CD4-positive, alpha-beta T cell treated with Interferon gamma for 1 hour (primary cell): ENCODE results near the gene MT4.
A peak's percentile ranks its signal among the peaks of the same experiment; 100 is the strongest.
"Not testable (repeated sequence)": the region's sequence is repeated elsewhere in the genome, so short reads cannot be mapped to it uniquely, and the experiment has no call there.

ENCODE experiments used
- DNase-seq: peaks from one replicate; pipeline ENCODE4 v3.0.0-alpha.2; 2020

MT4 gene

GRCh38 chr16:56559109-56559508, 5.8 kb upstream of the MT4 start:
- no peak for DNase-seq

- DNase-seq: no peak
These were observed 4.4 kb upstream of the MT4 start for GRCh38 chr16:56560447-56560846.

DNA sequence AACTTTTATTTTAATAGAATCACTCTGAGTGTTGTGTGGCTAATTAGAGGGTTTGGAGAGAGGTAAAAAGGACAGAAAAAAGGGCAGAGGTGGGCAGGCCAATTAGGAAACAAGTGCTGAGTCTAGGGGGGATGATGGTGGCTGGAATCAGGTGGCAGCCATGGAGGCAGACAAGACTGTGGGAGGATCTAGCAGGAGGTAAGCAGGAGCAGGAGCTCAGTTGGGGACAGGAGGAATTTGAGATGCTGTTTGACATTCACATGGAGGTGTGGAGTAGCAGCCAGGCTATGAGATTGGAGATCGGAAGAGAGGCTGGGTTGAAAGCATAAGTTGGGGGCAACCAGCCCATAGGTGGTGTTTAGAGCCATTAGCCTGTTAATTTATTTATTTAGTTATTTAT, 3.7 kb upstream of the MT4 start:
- DNase-seq: no peak

DNA sequence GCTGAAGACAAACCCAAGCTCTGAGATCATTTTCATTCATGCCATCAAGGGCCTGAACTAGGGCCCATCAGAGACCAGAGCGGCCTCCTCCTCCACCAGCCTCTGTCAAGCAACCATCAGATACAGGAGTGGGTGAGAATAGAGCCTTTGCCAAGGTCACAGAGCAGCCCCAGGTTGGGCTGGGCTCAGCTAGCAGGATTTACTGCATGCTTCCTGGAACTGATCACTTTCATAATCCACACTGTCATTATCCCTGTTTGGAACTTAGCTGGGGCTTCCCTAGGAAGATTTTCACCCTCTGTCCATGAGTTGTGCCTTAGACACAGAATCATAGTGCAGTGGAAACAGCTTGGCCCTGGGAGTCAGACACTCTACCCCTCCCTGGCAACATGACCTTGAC, 5.1 kb downstream of the MT4 start:
- no peak for DNase-seq

DNA sequence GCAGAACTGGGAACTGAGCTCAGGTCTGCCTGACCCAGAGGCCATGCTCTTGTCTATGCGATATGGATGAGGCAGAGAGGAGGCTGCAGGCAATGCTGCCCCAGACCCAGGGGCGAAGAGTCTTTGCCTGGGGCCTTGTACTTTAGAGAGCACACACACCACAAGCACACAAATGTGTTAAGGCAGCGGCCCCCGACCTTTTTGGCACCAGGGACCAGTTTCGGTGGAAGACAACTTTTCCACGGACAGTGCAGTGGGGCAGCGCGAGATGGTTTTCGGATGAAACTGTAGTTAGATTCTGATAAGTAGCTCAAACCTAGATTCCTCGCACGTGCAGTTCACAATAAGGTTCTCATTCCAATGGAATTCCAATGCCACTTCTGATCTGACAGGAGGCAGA, 6.7 kb downstream of the MT4 start:
- no peak for DNase-seq

DNA sequence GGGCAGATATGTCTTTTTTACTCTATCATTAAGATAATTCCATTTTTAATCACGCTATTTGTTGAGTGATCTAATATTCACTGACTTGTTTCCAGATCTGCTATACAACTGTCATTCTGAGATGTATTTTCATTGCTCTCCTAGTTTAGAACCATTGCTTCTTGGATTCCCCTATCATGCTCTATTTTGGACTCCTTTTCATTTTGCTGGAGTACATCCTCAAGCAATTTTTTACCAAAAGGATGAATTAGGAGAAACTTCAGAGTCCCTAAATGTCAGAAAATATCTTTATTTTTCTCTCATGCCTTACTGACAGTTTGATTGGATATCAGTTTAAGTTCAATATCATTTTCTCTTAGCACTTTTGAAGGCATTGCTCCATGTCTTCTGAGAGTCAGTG, 9.8 kb downstream of the MT4 start:
- no peak for DNase-seq

DNA sequence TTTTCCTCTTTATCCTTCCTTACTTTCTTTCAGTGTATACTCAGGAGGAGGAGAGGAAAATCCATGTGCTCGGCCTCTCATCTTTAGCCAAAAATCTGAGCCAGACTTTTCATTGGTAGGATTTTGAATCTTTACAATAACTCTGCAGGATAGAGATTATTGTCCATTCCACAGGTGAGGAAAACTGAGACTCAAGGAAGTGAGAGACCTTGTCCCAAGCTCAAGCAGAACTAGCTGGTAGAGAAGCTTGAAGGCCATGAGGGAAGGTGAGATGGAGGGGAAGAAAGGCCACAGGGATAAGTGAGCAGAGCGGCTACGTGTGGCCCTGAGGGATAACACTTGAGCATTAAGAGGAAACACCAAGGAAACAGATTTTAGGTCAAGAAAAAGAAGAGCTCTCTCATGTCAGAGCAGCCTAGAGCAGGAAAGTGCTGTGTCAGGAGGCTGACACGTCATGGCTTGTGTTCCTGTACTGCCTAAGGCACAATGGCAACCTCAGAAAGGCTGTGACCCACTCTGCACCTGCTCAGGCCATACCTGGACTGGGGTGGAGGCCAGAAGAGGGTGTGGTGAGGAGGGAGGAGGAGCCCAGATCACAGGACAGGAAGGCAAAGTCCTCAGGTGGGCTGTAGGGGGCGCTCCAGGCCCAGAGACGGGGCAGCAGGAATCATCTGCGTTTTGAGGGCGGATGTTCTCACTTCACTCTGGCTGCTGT, 11.9 kb downstream of the MT4 start:
- DNase-seq: peak; percentile 82

DNA sequence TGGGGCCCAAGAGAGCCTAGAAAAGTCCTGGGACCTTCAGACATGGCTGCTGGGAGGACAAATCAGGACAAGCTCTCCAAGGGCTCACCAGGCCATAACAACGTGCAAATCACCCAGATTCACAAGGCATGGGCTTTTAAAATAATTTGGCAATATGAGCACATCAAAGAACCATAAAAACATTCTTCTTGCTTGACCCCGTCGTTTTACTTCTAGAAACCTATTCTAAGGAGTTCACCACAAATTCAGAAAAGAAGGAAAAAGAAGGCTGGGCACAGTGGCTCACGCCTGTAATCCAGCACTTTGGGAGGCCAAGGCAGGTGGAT, 12.4 kb downstream of the MT4 start:
- no peak for DNase-seq

- DNase-seq: no peak
These were observed 15.6 kb downstream of the MT4 start for GRCh38 chr16:56580391-56581048.

GRCh38 chr16:56582911-56583310, 18.0 kb downstream of the MT4 start:
- not testable (repeated sequence) for DNase-seq

DNA sequence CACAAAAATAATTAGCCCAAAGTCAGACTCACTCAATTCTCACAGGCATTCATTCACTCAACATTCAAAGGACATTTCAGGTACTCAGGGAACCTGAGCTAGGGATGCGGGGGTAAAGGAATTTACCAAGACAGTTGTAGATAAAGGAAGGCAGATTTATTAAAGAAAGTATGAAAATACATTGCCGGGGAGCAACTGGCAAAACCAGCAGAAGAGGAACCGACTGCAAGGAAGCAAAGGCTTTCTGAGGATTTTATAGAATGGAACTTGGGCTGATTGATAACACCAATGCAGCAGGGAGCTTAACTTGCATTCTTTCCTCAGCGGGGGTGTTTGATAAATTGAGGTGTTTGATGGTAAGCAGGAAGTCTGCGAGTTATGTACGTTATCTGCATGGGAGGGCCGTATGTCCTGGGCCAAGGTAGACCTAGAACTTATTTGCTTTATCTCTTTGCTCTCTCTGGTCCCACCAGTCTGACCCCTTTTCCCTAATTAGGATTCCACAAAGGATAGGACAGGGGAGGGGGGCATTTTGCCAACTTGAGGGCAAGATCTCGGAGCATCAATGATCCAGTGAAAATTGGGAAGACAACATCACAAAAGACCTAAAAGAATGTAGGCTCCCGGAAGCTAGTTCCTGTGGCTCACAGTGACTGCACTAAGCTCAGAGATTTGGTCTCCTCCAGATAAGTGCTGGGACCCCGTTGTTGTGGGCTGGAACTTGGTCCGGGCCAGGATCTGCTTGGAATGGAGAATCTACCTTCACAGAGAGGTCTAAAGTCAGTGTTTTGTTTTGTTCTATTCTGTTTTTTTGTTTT, 18.7 kb downstream of the MT4 start:
- no peak for DNase-seq

DNA sequence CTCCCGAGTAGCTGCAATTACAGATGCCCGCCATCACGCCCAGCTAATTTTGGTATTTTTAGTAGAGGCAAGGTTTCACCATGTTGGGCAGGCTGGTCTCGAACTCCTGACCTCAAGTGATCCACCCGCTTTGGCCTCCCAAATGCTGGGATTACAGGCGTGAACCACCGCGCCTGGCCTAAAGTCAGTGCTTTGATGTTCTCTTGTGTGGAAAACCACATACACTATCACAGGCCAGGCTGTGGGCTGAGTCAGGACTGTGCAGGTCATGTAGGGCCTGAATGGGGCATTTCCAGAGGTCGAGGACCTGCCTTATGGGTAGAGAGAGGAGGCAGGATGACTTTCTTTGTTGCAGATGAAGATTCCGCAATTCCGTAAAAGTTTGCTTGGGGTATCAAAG, 19.4 kb downstream of the MT4 start:
- DNase-seq: no peak

GRCh38 chr16:56588781-56589140, 23.9 kb downstream of the MT4 start:
- DNase-seq: no peak

GRCh38 chr16:56589141-56590039, 24.5 kb downstream of the MT4 start, which contains the start of gene MT3:
Gene MT3 (plus strand): TSS chr16:56589528. CDS start chr16:56589591, 63 bp downstream.
- DNase-seq: no peak

- DNase-seq: no peak
These were observed 26.6 kb downstream of the MT4 start for GRCh38 chr16:56591377-56592060.

GRCh38 chr16:56593573-56594291, 28.9 kb downstream of the MT4 start:
- DNase-seq: no peak

GRCh38 chr16:56594292-56594619, 29.4 kb downstream of the MT4 start:
- no peak for DNase-seq

DNA sequence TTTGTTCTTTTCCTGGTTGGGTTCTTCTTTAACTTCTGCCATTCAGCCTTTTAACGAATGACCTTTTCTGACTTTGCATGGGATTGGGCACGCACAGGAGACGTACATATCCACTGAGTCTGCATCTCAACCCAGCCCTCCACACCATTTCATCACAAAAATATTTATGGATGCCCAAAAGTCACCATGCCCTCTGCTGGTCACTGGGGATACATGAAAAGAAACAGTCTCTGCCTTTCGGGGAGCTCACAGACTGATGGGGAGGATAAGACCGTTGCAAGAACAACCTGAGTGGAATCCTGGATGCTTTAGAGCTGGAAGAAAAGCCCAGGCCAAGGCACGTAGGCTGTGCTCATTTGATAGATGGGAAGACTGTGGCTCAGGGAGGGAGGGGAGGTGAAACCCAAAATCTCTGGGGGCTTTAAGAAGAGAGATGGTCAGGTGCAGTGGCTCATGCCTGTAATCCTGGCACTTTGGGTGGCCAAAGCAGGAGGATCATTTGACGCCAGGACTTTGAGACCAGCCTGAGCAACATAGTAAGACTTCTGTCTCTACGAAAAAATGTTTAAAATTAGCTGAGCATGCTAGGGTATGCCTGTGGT, 35.6 kb downstream of the MT4 start:
- DNase-seq: no peak

GRCh38 chr16:56601325-56601724, 36.5 kb downstream of the MT4 start:
- no peak for DNase-seq

DNA sequence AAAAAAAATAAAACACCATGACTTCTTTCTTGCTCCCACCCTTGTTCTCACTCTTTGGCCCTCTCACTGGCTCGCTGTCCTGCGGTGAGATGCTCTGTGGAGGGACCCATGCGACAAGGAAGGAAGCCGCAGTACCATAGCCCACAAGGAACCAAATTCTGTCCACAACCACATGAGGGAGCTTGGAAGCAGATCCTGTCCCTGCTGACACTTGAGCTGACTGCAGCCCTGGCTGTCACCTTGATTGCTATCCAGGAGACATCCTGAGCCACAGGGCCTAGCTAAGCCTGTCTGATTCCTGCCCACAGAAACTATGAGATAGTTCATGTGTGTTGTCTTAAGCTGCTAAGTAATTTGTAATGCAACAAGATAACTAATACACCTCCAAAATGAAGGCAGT, 38.7 kb downstream of the MT4 start:
- DNase-seq: peak; percentile 18

DNA sequence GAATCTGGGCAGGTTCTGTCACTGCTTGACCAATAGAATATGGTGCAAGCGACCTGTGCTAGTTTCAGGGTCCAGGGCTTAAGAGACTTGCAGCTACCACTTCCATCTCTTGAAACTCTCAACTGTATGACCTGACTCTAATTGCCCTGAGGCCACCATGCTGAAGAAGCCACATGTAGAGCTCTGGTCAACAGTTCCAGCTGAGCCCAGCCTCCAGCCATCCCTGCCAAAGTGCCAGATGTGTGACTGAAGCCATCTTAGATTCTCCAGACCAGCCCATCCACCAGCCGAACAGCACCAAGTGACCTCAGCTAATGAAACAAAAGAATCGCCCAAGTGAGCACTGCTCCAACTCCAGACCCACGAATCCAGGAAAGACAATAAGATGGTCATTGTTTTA, 40.1 kb downstream of the MT4 start:
- no peak for DNase-seq
